Occipital lobe (tissue), 2 donors: ENCODE results near the gene ATF4. TPM values are rescaled to one million over a fixed set of nuclear protein-coding genes. Genes with fewer than 3 reads are reported as not detected.

ENCODE experiments used
- DNase-seq: peaks from one replicate; lab custom pipeline; 2025; lab: John Stamatoyannopoulos, UW
- total RNA-seq: library from RNA; depleted of rRNA; stranded (reverse); fragments of >200 nt; gene quantifications from one replicate; pipeline ENCODE4 v1.2.3, GENCODE V29; 2014

ATF4 gene
- total RNA-seq, 1 donor from 2014 or later, result 90.3 TPM

DNA sequence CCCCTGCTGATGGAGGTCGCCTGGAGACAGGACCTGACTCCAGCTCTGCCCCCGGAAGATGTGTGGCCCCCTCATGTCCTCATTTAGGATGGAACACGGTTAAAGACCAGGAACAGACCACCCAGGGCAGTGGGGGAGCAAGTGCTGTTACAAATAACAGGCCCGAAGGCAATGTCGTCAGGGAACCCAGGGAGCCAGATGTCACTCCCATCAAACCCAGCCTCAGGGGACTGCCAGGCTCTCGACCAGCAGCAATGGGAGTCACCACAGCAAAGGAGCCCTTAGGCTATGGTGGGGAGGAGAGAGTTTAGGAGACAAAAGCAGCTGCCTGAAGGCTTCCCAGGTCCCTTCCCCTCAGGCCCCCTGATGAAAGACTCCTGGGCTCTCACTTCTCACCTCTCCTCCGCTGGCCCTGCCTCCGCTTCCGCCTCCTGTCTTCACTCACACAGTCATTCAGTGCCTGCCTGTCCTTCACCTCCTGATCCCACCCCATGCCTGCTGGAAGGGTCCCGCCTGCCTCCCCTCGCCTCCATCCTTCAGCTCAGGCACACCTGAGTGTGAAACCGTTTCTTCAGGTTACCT lies 7.8 kb downstream of the ATF4 start:
- no peak for DNase-seq

GRCh38 chr22:39528681-39529486 lies 8.5 kb downstream of the ATF4 start:
- DNase-seq, result peak; percentile 85

DNA sequence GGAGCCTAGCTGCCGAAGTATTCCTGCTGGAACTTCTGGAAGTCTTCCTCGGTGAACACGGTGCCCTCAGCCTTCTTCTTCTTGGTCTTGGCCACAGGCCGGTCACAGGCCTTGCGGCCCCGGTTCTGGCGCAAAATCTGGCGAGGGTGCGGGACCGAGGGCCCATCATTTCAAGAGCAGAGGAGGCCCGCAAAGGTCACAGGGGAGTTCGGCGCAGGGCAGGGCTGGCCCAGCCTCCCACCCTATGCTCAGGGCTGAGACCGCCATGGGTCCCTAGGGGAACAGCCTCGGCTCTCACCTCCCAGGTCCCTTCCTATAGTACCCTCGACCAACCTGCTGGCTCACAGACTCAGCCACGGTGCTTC lies 9.1 kb downstream of the ATF4 start:
- DNase-seq, result no peak

- no peak for DNase-seq
These were observed 9.8 kb downstream of the ATF4 start for GRCh38 chr22:39530116-39530515.

DNA sequence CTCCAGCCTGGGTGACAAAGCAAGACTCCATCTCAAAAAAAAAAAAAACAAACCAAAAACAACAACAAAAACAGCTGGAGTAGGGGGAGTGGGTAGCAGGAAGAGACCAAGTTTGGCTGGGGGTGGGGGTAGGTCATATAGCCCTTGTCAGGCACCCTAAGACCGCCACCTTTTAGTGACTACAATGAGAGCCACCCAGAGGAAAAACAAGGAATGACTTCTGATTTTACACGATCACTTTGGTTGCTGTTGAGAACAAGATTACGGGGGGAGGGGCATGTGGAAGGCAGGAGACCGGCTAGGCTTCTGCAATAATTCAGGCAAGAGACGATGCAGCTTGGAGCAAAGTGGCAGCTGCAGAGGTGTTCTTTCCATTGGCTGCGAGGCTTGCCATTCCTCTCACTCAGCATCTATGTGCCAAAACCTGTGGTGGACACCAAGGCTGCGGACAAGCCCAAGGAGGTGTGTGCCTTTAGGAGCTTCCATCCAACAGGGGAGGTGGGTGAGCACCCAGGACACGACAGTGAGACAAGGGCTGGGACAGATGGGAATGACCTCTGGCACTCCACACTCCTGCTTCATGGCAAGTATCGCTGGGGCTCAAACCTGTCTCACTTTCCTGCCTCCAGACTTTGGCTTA lies 10.4 kb downstream of the ATF4 start:
- no peak for DNase-seq

DNA sequence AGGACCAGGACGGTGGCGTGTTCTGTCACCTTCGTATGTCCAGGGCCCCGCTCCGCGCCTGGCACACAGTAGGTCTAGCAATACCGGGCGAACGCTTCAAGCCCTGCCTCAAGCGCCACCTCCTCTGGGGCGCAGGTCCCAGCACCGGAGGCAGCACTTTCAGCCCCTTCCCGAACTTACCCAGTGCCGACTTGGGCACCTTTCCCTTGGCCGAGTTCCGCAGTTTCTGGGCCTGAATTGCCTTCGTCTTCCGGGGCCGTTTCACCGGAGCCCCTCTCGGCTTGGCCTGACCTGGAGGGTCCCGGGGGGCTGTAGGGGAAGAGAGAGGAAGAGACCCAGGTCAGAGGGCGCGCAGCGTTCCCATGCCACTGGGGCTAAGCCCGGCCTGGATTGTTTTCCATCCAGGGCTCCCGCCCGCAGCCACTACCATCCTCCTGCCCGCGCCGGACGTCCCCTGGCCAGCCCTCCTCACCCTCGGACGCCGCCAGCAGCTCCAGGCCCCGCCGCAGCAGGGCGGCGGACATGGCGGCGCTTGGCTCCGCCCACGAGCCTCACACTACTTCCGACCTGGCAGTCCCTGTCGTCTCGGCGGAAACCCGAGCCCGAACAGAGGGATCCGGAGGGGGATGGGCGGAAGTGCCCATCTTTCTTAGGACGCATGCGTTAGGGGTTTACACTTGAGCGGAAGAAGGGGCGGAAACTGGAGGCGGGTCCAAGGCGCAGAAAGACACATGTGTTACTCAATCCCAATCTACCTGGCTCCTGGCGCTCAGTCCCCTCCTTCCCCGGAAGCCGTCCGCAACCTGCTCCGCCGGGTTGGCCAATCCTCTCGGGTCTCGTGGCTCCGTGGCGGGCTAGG lies 12.1 kb downstream of the ATF4 start, which contains the start of gene RPS19BP1:
RPS19BP1 (minus strand) TSS at position 534 of the 859 bp plus-strand sequence; CDS start at position 524, 10 bp downstream.
- DNase-seq, result peak; percentile 98

DNA sequence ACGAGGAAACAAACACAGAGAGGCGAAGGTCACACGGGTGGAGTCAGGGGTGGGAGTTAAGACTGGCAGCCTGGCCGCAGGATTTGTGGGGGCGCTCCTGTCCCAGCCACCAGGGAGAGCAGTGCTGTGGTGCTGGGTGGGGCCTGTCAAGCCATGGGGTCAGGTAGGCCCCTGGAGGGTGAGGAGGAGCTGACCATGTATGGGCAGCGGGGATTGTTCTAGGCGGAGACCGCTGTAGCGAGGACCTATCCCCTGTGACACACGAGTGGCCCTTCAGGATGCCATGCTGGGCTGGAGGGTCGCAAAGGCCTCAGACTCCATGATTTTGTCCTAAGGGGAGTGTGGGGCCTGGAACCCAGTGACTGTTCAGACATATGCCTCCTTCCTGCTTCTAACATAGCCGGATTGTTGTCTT lies 13.7 kb downstream of the ATF4 start:
- DNase-seq, result no peak

GRCh38 chr22:39534591-39535356 lies 14.4 kb downstream of the ATF4 start:
- DNase-seq, result peak; percentile 51

- no peak for DNase-seq
These were observed 15.0 kb downstream of the ATF4 start for GRCh38 chr22:39535357-39535725.

GRCh38 chr22:39535831-39536449 lies 15.6 kb downstream of the ATF4 start:
- DNase-seq, result no peak

- DNase-seq, result no peak
These were observed 16.3 kb downstream of the ATF4 start for GRCh38 chr22:39536711-39537110.

DNA sequence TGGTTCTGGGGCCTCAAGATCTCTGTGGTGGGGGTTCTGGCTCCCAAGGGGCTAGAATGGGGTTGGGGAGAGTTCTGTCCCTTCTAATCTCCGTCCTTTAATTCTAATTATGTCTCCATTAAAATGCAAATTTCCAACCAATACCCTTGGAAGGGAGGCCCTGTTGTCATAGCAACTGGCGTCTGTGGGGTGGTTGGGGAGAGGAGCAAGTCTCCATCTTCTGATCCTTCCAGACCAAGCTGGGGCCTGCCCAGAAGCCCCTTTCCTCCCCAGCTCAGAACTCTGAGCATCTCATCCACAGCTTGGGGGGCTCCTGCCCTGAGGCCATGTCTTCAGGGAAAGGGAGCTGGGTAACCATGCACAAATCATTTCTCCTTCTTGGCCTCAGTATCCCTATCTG lies 17.6 kb downstream of the ATF4 start:
- DNase-seq, result no peak

DNA sequence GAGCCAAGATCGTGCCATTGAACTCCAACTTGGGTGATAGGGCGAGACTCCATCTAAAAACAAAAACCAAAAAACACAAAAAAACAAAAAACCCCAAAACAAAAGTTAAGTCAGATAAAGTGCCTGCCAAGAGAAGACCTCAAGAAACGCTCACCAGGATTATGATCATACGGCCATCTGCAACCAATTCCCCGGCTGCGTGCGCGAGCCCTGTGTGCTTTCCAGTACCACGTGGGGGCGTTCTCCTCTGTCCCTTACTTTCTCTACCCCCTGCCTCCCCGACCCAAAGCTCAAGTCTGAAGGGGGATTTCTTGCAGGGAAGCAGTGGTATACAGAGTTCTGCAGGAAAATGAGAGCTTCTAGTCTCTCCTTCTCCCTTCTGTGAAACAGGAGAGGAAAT lies 22.7 kb downstream of the ATF4 start:
- DNase-seq, result no peak

DNA sequence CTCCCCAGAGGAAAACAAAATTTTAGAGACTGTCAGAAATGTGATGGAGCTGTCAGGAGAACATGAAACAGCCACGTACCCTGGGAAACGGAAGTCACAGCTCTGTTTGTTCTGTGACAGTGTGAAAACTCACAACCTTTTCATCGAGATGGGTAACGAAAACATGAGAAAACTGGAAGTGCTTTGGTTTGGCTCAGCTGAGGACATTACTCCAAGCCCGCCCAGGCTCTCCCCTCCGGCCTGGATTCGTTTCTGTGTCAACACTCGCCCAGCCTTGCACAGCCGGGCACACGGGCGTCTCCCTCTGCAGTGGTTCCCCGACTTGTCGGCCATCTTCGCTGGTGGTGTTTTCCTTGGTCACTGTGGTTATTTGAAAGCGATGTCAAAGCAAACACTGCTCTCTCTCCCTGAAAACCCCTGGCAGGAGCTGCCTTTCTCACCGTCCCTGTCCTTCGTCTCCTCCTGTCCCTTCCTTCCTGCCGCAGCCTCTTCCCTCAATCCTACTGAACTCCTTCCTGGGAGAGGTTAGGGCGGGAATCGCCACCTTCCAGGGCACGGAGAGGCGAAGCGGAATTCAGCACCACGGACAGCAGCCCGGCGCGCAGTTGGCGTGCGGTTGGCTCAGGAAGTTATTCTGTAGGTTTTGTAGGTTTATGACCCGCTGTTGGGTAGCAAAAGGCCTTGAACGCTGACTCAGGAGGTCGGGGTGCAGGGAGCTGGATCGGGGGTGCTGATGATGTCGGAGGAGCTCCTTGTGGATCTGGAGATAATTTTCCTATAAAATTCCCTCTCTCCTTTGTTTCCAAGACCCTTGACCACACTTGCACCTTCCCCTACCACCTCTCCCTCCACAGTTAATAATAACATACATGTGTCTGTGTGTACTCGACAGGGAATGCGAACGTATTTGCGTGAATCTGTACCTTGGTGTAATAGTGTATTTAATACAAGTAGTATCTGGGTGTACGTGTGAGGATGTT lies 25.3 kb downstream of the ATF4 start:
- DNase-seq, result no peak

DNA sequence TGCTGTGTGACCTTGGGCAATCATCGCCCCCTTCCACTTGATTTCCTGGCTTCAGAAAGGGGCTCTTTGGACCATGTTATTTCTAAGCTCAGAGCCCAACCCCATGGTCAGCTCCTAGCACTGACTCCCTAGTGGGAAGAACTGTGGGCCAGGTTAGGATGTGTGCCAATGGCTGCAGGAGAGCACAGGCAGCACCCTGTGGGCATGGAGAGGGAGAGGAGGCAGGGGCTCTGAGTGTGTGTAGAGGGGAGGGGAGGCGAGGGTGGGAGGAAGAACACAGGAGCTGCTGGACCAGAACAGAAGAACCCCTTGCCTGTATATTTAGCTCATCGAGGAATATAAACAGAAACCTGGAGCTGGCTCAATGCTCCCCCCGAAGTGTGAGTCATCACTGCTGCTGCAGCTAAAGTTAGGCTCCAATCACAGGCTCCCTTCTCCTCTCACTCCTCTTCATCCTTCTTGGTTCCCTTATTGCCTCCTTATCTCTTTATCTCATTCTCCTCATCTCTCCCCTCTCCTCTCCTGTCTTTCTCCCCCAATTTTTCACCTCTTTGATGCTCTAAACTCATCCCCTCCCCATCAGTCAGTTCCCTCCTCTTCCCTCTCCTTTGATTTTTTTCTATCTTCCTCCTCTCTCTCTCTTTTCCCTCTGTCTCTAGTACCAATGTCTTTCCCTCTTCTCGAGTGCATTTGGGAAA lies 26.7 kb downstream of the ATF4 start:
- DNase-seq, result peak; percentile 56

DNA sequence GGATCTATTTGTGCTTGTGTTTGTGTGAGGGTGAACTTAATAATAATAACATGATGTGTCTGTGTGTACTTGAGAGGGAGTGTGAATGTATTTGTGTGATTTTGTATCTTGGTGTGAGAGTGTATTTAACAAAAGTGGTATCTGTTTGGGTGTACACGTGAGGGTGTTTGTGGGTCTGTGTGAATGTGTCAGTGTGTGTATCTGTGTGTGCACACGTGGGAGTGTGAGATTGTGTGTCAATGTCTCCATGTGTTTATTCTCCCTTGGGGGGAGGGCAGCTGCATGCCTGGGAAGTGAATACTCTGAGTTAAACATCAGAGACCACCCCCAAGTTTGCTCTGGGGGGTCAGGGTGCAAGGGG lies 27.2 kb downstream of the ATF4 start:
- no peak for DNase-seq

DNA sequence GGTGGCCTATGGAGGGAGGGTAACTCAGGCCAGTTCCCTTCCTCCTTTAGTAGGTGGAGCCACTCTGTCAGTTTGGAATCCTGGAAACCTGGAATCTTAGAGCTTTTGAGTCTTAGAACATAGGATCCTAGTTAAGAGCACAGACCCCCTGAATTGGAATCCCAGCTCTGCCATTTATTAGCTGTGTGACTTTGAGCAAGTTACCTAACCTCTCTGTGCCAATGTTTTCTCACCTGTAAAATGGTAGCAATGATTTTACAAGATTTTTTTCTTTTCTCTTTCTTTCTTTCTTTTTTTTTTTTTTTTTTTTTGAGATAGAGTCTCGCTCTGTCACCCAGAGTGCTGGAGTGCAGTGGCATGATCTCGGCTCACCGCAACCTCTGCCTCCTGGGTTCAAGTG lies 33.1 kb downstream of the ATF4 start:
- DNase-seq, result no peak

GRCh38 chr22:39554151-39554550 lies 33.8 kb downstream of the ATF4 start:
- DNase-seq, result no peak
